H1 (cell line): ENCODE results near the gene FOXL3. TPM values are rescaled to one million over a fixed set of nuclear protein-coding genes. Genes with fewer than 3 reads are reported as not detected.

Experiments
- CTCF ChIA-PET: fragments of 300-600 bp; sonication (Branson Sonifier 250); formaldehyde crosslinking; loops from one replicate; lab custom pipeline; 2021; ENCODE audit not compliant: partially characterized antibody; lab: Charles Lee
- POLR2A ChIA-PET: fragments of 300-600 bp; sonication (Branson Sonifier 250); formaldehyde crosslinking; loops from one replicate; lab custom pipeline; 2021; ENCODE audit warnings: inconsistent platforms; ENCODE audit not compliant: partially characterized antibody; lab: Charles Lee
- DNase-seq, 2 experiments: peaks; one replicate each; pipeline versions ENCODE4 v3.0.0 to v3.0.0-alpha.2; 2010 to 2022; ENCODE audit warnings: low spot score in 2 of 2, low read depth in 1 of 2, mixed read lengths in 1 of 2
- FAIRE-seq: peaks from 2 replicates; lab custom pipeline; 2011; peaks lifted over from hg19 to GRCh38; lab: Jason Lieb, UNC
- H2AFZ ChIP-seq: 2 replicates; pipeline ENCODE4 v1.8.1; 2012; ENCODE audit warnings: low read length, inconsistent platforms
- H2AK5ac ChIP-seq: 2 replicates; pipeline ENCODE4 v1.6.1; 2013; ENCODE audit warnings: low read depth, low read length
- H2BK120ac ChIP-seq: replicated peaks from 2 replicates; pipeline ENCODE3; 2013; ENCODE audit warnings: low read depth, low read length, inconsistent platforms
- H2BK12ac ChIP-seq: 2 replicates; pipeline ENCODE4 v1.6.1; 2013; ENCODE audit warnings: low read depth, low read length
- H2BK15ac ChIP-seq: 2 replicates; pipeline ENCODE4 v1.6.1; 2013; ENCODE audit warnings: low read length
- H2BK20ac ChIP-seq: 2 replicates; pipeline ENCODE4 v1.6.1; 2013; ENCODE audit warnings: low read length
- H2BK5ac ChIP-seq: 2 replicates; pipeline ENCODE4 v1.6.1; 2013; ENCODE audit warnings: low read depth, low read length
- H3K14ac ChIP-seq: 2 replicates; pipeline ENCODE4 v1.6.1; 2013; ENCODE audit warnings: inconsistent platforms; ENCODE audit not compliant: insufficient read length
- H3K18ac ChIP-seq: 2 replicates; pipeline ENCODE4 v1.6.1; 2013; ENCODE audit warnings: low read length; ENCODE audit errors: extremely low read depth
- H3K23ac ChIP-seq: 2 replicates; pipeline ENCODE4 v1.6.1; 2013; ENCODE audit warnings: inconsistent platforms; ENCODE audit not compliant: insufficient read length
- H3K23me2 ChIP-seq: 2 replicates; pipeline ENCODE4 v1.6.1; 2013; ENCODE audit warnings: low read depth, low read length
- H3K27ac ChIP-seq: 2 replicates; pipeline ENCODE4 v1.6.1; 2011; ENCODE audit warnings: low read depth, low read length, inconsistent platforms
- H3K27me3 ChIP-seq, 4 experiments: replicated peaks in 1 of 4; 1 replicate in 1 of 4; 2 replicates in 3 of 4; pipeline versions ENCODE4 v1.6.1 to v1.8.1; 2011 to 2013; ENCODE audit warnings: low read length in 3 of 4, mild to moderate bottlenecking in 3 of 4, inconsistent platforms in 2 of 4, mixed read lengths in 2 of 4, moderate library complexity in 1 of 4; ENCODE audit not compliant: control insufficient read depth in 3 of 4, insufficient read depth in 3 of 4; ENCODE audit errors: extremely low read depth in 1 of 4
- H3K36me3 ChIP-seq, 4 experiments: 2 replicates each; pipeline versions ENCODE4 v1.6.1 to v1.8.1; 2011 to 2013; ENCODE audit warnings: mild to moderate bottlenecking in 4 of 4, low read length in 3 of 4, moderate library complexity in 2 of 4, control low read depth in 1 of 4, inconsistent platforms in 1 of 4; ENCODE audit not compliant: insufficient read depth in 4 of 4, control insufficient read depth in 2 of 4
- H3K4ac ChIP-seq: replicated peaks from 2 replicates; pipeline ENCODE3; 2013; ENCODE audit warnings: low read length, low read depth, mixed read lengths, inconsistent platforms; ENCODE audit not compliant: insufficient read length
- H3K4me1 ChIP-seq, 4 experiments: replicated peaks in 1 of 4; 1 replicate in 1 of 4; 2 replicates in 3 of 4; pipeline versions ENCODE4 v1.6.1 to v1.8.1; 2011 to 2013; ENCODE audit warnings: low read length in 3 of 4, inconsistent platforms in 2 of 4, mixed read lengths in 1 of 4; ENCODE audit not compliant: insufficient read depth in 4 of 4, control insufficient read depth in 3 of 4
- H3K4me2 ChIP-seq, 2 experiments: 2 replicates each; pipeline versions ENCODE4 v1.6.1 to v1.8.1; 2011 to 2013; ENCODE audit warnings: low read depth in 2 of 2, low read length in 2 of 2, control low read depth in 1 of 2, inconsistent platforms in 1 of 2, mild to moderate bottlenecking in 1 of 2; ENCODE audit not compliant: insufficient read depth in 1 of 2
- H3K4me3 ChIP-seq, 4 experiments: fragments of 200-600, 300-600 bp in 1 of 4; sonication (generic), shearing (Covaris generic), sonication (Bioruptor Twin) in 1 of 4; 2 replicates each; pipeline versions ENCODE4 v1.5.1 to v1.8.1; 2011 to 2016; ENCODE audit warnings: low read length in 4 of 4, low read depth in 3 of 4, control low read depth in 2 of 4, inconsistent platforms in 2 of 4, mild to moderate bottlenecking in 2 of 4, mixed read lengths in 1 of 4, moderate library complexity in 1 of 4; ENCODE audit not compliant: insufficient read depth in 2 of 4; ENCODE audit errors: extremely low read depth in 1 of 4
- H3K56ac ChIP-seq: replicated peaks from 2 replicates; pipeline ENCODE3; 2013; ENCODE audit warnings: low read depth, mild to moderate bottlenecking, mixed read lengths, low read length, inconsistent platforms; ENCODE audit not compliant: insufficient read length
- H3K79me1 ChIP-seq: 2 replicates; pipeline ENCODE4 v1.6.1; 2013; ENCODE audit warnings: low read depth, low read length, control low read depth
- H3K79me2 ChIP-seq, 2 experiments: 2 replicates each; pipeline versions ENCODE4 v1.6.1 to v1.8.1; 2012 to 2013; ENCODE audit warnings: low read length in 2 of 2, mild to moderate bottlenecking in 2 of 2, inconsistent platforms in 1 of 2; ENCODE audit not compliant: insufficient read depth in 2 of 2, control insufficient read depth in 1 of 2
- H3K9ac ChIP-seq, 4 experiments: replicated peaks in 1 of 4; 1 replicate in 1 of 4; 2 replicates in 3 of 4; pipeline versions ENCODE4 v1.6.1 to v1.8.1; 2011 to 2013; ENCODE audit warnings: low read depth in 3 of 4, low read length in 3 of 4, control low read depth in 2 of 4, mild to moderate bottlenecking in 2 of 4, moderate library complexity in 2 of 4, inconsistent platforms in 1 of 4; ENCODE audit errors: extremely low read depth in 1 of 4
- H3K9me3 ChIP-seq, 2 experiments: 2 replicates each; pipeline versions ENCODE4 v1.6.1 to v1.8.1; 2012 to 2013; ENCODE audit warnings: mild to moderate bottlenecking in 2 of 2, moderate library complexity in 2 of 2, control low read depth in 1 of 2, inconsistent platforms in 1 of 2, low read depth in 1 of 2, low read length in 1 of 2, mixed read lengths in 1 of 2; ENCODE audit not compliant: insufficient read depth in 2 of 2
- H4K20me1 ChIP-seq, 2 experiments: replicated peaks in 1 of 2; 2 replicates each; pipeline versions ENCODE3 to v1.8.1; 2011 to 2013; ENCODE audit warnings: inconsistent platforms in 2 of 2, low read length in 2 of 2, mild to moderate bottlenecking in 1 of 2; ENCODE audit not compliant: insufficient read depth in 2 of 2, control insufficient read depth in 1 of 2
- H4K5ac ChIP-seq: 2 replicates; pipeline ENCODE4 v1.6.1; 2013; ENCODE audit warnings: low read length, low read depth, mixed read lengths, inconsistent platforms; ENCODE audit not compliant: insufficient read length
- H4K8ac ChIP-seq: 2 replicates; pipeline ENCODE4 v1.8.0; 2013; ENCODE audit warnings: mild to moderate bottlenecking, moderate library complexity, low read length, inconsistent platforms; ENCODE audit not compliant: insufficient read depth; ENCODE audit errors: extremely low read depth
- H4K91ac ChIP-seq: replicated peaks from 2 replicates; pipeline ENCODE3; 2013; ENCODE audit warnings: low read length, mixed read lengths, inconsistent platforms; ENCODE audit not compliant: insufficient read length
- POU5F1 ChIP-seq: IDR thresholded peaks from 2 replicates; pipeline ENCODE4 v1.6.1; 2011; ENCODE audit warnings: low read depth, mild to moderate bottlenecking, low read length, moderate library complexity
- TAF7 ChIP-seq: optimal IDR thresholded peaks from 2 replicates; pipeline ENCODE3; 2011; ENCODE audit warnings: low read depth, mild to moderate bottlenecking, inconsistent platforms, low read length, moderate library complexity, borderline replicate concordance
- WGBS, 2 experiments: shearing (Covaris generic) in 1 of 2; methylation state at CpG; one replicate each; pipeline versions ENCODE4 v1.1.6 to v1.1.7; 2013 to 2015; ENCODE audit warnings: low lambda C conversion rate in 2 of 2, mixed read lengths in 2 of 2, inconsistent platforms in 1 of 2, low coverage in 1 of 2, missing lambda C conversion rate in 1 of 2; ENCODE audit not compliant: insufficient replicate concordance in 2 of 2, insufficient coverage in 1 of 2, insufficient read length in 1 of 2; ENCODE audit errors: extremely low coverage in 1 of 2, missing lambda C conversion rate in 1 of 2; 5-methylcytosine and 5-hydroxymethylcytosine counted together
- polyA plus RNA-seq, 7 experiments: library from polyadenylated mRNA; depleted of rRNA in 3 of 7; stranded (reverse) in 5 of 7; unstranded in 2 of 7; fragments of >200 nt in 5 of 7; fragments of 200-250 nt in 2 of 7; gene quantifications; 1 replicate in 5 of 7; 2 replicates in 1 of 7; 4 replicates in 1 of 7; pipeline versions ENCODE4 v1.2.1 to v1.2.3, GENCODE V29; 2011 to 2013; ENCODE audit warnings: missing spikeins in 2 of 7, mixed read lengths in 2 of 7
- total RNA-seq: library from RNA; stranded (reverse); fragmentation: NEBNext Ultra II Directional; extraction: Animal tissue kit (Norgen Biotek cat#: 25700); gene quantifications from 2 replicates; pipeline ENCODE4 v1.2.1, GENCODE V29; 2021

The FOXL3 gene
- total and polyA plus RNA-seq, 2 of the 8 experiments (the other 6 are each of a cell fraction or from before 2014, with no cell fraction given): not detected

DNA sequence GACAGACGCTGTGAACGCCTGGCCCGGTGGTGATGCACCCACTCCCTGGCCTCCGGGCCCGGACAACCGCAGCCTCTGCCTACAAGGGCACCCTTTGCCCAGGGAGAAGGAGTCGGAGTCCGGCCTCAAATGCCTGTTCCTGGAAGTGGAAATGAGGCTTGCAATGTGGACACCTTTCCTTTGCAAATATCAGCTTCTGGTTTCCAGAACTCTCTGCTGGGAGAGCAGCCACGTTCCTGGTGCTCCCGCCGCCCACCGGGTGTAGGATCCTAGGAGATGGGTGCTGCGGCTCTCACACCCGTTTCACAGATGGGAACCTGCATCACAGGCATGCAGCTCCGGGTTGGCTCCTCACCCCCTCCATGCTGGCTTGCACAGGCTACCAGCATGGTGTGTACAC lies 2.9 kb downstream of the FOXL3 start:
- CTCF ChIA-PET: no interaction called here
- no peaks in the 10 kb centered on the region; a peak in 2 of 7 replicates for H3K4me1 ChIP-seq

More for the DNA sequence above, 2.9 kb downstream of the FOXL3 start:
- H3K9ac ChIP-seq: no peak overlapping the region
- H3K36me3 ChIP-seq: no peaks in the 10 kb centered on the region; a peak in 1 of 8 replicates
- DNase-seq (no peak), FAIRE-seq (no peak)
- H3K23ac ChIP-seq: no peak overlapping the region
- no peak overlapping the region for H3K4ac ChIP-seq
- H3K9me3 ChIP-seq: peaks cover 0 to 31% of the 10 kb centered on the region in 2 experiments; a peak in 2 of 4 replicates
- H2AK5ac ChIP-seq: no peak overlapping the region
- TF ChIP-seq TAF7 (no peak), POU5F1 (no peak)
- TF ChIP-seq, all 59 proteins: peak for 0
- Histone ChIP-seq H2AFZ (no peak overlapping the region), H3K79me2 (no peaks in the 10 kb centered on the region), H3K4me2 (no peak overlapping the region), H2BK12ac (no peak overlapping the region), H2BK120ac (no peak overlapping the region), H4K20me1 (no peaks in the 10 kb centered on the region), H2BK20ac (no peak overlapping the region), H4K91ac (no peak overlapping the region), H2BK15ac (no peak overlapping the region), H4K5ac (no peak overlapping the region), H3K27me3 (peaks cover 32 to 52% (median 43%) of the 10 kb centered on the region in 4 experiments), H4K8ac (no peak overlapping the region), H3K4me3 (no peak overlapping the region), H3K56ac (no peak overlapping the region), H3K79me1 (no peaks in the 10 kb centered on the region), H3K27ac (no peak overlapping the region), H3K14ac (no peak overlapping the region), H3K18ac (no peak overlapping the region), H2BK5ac (no peak overlapping the region), H3K23me2 (peaks cover 10% of the 10 kb centered on the region; the same call in 1 of the 2 replicates)
- POLR2A ChIA-PET: interaction anchor here (1.1 kb wide), 1 partner anchor 514 kb away, joined by 4 read pairs; no protein-coding TSS in a partner anchor
- WGBS, 2 experiments: 88% methylated on average over 14 of the region's 15 CpGs; no CpG with 5 or more reads in 1 of the 2 experiments
